HepG2 (cell line): ENCODE measurements around the gene CCNL1. TPM values are rescaled to one million over a fixed set of nuclear protein-coding genes. Genes with fewer than 3 reads are reported as not detected.

Experiments used
- ATAC-seq: fragments of 200-7000 bp; cut with Tn5 transposase; 3 replicates; pipeline ENCODE4 v1.9.1; 2020; ENCODE audit warnings: mild to moderate bottlenecking, moderate library complexity
- BruUV-seq: library from RNA; stranded (reverse); fragments of 400-500 nt; replicated peaks from 2 replicates; lab custom pipeline; 2021; lab: Mats Ljungman, UMichigan
- CTCF ChIA-PET: fragments of 300-600 bp; formaldehyde crosslinking; extraction: SDS; loops from one replicate; lab custom pipeline; 2021; ENCODE audit warnings: low total read pairs, inconsistent platforms, low intra/inter-chr PET ratio; lab: Yijun Ruan, JAX
- POLR2A ChIA-PET: fragments of 350-600 bp; sonication (Branson Sonifier 250); formaldehyde crosslinking; loops from one replicate; lab custom pipeline; 2020; ENCODE audit warnings: antibody characterized with exemption, inconsistent platforms; lab: Yijun Ruan, JAX
- DNase-seq: peaks from one replicate; pipeline ENCODE4 v3.0.0-alpha.2; 2015; ENCODE audit warnings: low spot score
- FAIRE-seq: peaks from 3 replicates; lab custom pipeline; 2011; peaks lifted over from hg19 to GRCh38; lab: Jason Lieb, UNC
- H2AFZ ChIP-seq: one replicate; pipeline ENCODE4 v1.6.1; 2011; ENCODE audit warnings: low read length, inconsistent platforms
- H3K27ac ChIP-seq: fragments of 300-600 bp; 3 replicates; pipeline ENCODE4 v1.8.0; 2011; ENCODE audit warnings: mixed run types, mild to moderate bottlenecking, mixed read lengths, low read length, inconsistent platforms; ENCODE audit not compliant: insufficient read depth; ENCODE audit errors: extremely low read length
- H3K27me3 ChIP-seq, 2 experiments: fragments of 200-600 bp in 1 of 2; 2 replicates in 1 of 2; 3 replicates in 1 of 2; pipeline versions ENCODE4 v1.6.0 to v1.8.0; 2011; ENCODE audit warnings: low read length in 2 of 2, mild to moderate bottlenecking in 2 of 2, moderate library complexity in 2 of 2, inconsistent platforms in 1 of 2; ENCODE audit not compliant: insufficient read depth in 2 of 2, control insufficient read depth in 1 of 2
- H3K36me3 ChIP-seq, 2 experiments: fragments of 200-600 bp in 1 of 2; replicated peaks in 1 of 2; 2 replicates in 1 of 2; 3 replicates in 1 of 2; pipeline versions ENCODE4 v1.5.1 to v1.8.0; 2011; ENCODE audit warnings: low read length in 2 of 2, inconsistent platforms in 1 of 2; ENCODE audit not compliant: insufficient read depth in 2 of 2, control insufficient read depth in 1 of 2
- H3K4me1 ChIP-seq: 2 replicates; pipeline ENCODE4 v1.5.1; 2012; ENCODE audit warnings: low read length, inconsistent platforms; ENCODE audit not compliant: insufficient read depth
- H3K4me2 ChIP-seq: 2 replicates; pipeline ENCODE4 v1.6.0; 2011; ENCODE audit warnings: low read depth, low read length, inconsistent platforms
- H3K4me3 ChIP-seq, 3 experiments: fragments of 200-600 bp in 1 of 3; sonication (generic), shearing (Covaris generic) in 1 of 3; replicated peaks in 1 of 3; 2 replicates each; pipeline ENCODE4 v1.5.1; 2011 to 2016; ENCODE audit warnings: low read length in 3 of 3, inconsistent platforms in 2 of 3, low read depth in 2 of 3, mild to moderate bottlenecking in 2 of 3, control low read depth in 1 of 3, mixed read lengths in 1 of 3; ENCODE audit not compliant: insufficient read depth in 1 of 3
- H3K79me2 ChIP-seq: one replicate; pipeline ENCODE4 v1.6.1; 2011; ENCODE audit warnings: low read length, inconsistent platforms; ENCODE audit not compliant: insufficient read depth
- H3K9ac ChIP-seq: 2 replicates; pipeline ENCODE4 v1.6.0; 2011; ENCODE audit warnings: mild to moderate bottlenecking, low read depth, low read length, inconsistent platforms; ENCODE audit not compliant: insufficient read depth
- H3K9me3 ChIP-seq: 2 replicates; pipeline ENCODE4 v1.5.1; 2012; ENCODE audit warnings: mild to moderate bottlenecking, low read length
- H4K20me1 ChIP-seq: 2 replicates; pipeline ENCODE4 v1.6.0; 2011; ENCODE audit warnings: inconsistent platforms, mild to moderate bottlenecking, low read length, moderate library complexity; ENCODE audit not compliant: insufficient read depth
- ASH2L ChIP-seq: fragments of 300-600, 200-600 bp; sonication (generic); IDR thresholded peaks from 2 replicates; pipeline ENCODE4 v1.7.0; 2017; ENCODE audit warnings: low read depth, mild to moderate bottlenecking, moderate library complexity, mixed read lengths, low read length; ENCODE audit not compliant: insufficient read length
- CERS6 ChIP-seq: sonication (generic); formaldehyde crosslinking; IDR thresholded peaks from 2 replicates; pipeline ENCODE4 v1.5.0; 2020; ENCODE audit warnings: missing genetic modification reagents
- EED ChIP-seq: sonication (generic); formaldehyde crosslinking; IDR thresholded peaks from 2 replicates; pipeline ENCODE4 v1.5.0; 2020; ENCODE audit warnings: mild to moderate bottlenecking, missing genetic modification reagents
- GATAD1 ChIP-seq: IDR thresholded peaks from 2 replicates; pipeline ENCODE4 v1.6.1; 2016; ENCODE audit warnings: missing genetic modification reagents, missing compliant biosample characterization
- HOXA5 ChIP-seq: sonication (generic); formaldehyde crosslinking; IDR thresholded peaks from 2 replicates; pipeline ENCODE4 v1.4.0; 2020; ENCODE audit warnings: missing genetic modification reagents
- ZNF264 ChIP-seq: sonication (generic); formaldehyde crosslinking; IDR thresholded peaks from 2 replicates; pipeline ENCODE4 v1.4.0; 2020; ENCODE audit warnings: missing genetic modification reagents
- ZNF337 ChIP-seq: sonication (generic); formaldehyde crosslinking; IDR thresholded peaks from 2 replicates; pipeline ENCODE4 v1.5.1; 2020; ENCODE audit warnings: missing genetic modification reagents, low read depth, mild to moderate bottlenecking, borderline replicate concordance
- ZNF7 ChIP-seq: IDR thresholded peaks from 2 replicates; pipeline ENCODE4 v1.6.1; 2016; ENCODE audit warnings: missing biosample characterization, missing genetic modification reagents
- ZSCAN20 ChIP-seq: sonication (generic); formaldehyde crosslinking; IDR thresholded peaks from 2 replicates; pipeline ENCODE4 v1.4.0; 2020; ENCODE audit warnings: missing genetic modification reagents, mild to moderate bottlenecking, borderline replicate concordance
- WGBS: methylation state at CpG from one replicate; pipeline ENCODE4 v1.1.6; 2017; ENCODE audit warnings: low lambda C conversion rate; 5-methylcytosine and 5-hydroxymethylcytosine counted together
- in situ Hi-C: cut with HindIII; loops from 2 replicates; pipeline ENCODE4 v1.10.0; 2017; ENCODE audit warnings: low pct_unique_long_range_greater_than_20kb; ENCODE audit not compliant: extremely low pct_ligation_motif_present
- intact Hi-C: fragments of 100-400 bp; cut with micrococcal nuclease; formaldehyde crosslinking; loops from one replicate; pipeline ENCODE4 v1.10.0; 2022; ENCODE audit not compliant: unreplicated experiment
- polyA plus RNA-seq, 8 experiments: library from polyadenylated mRNA; depleted of rRNA in 3 of 8; stranded (reverse) in 7 of 8; unstranded in 1 of 8; fragments of >200 nt; fragmentation: Illumina TruSeq in 4 of 8; extraction: Trizol in 4 of 8; gene quantifications; 2 replicates each; pipeline versions ENCODE4 v1.2.1 to v1.2.3, GENCODE V29; 2011 to 2016; ENCODE audit warnings: low read depth in 4 of 8, missing spikeins in 1 of 8, mixed read lengths in 1 of 8; ENCODE audit not compliant: insufficient read depth in 1 of 8
- total RNA-seq, 5 experiments: library from RNA; depleted of rRNA; stranded (reverse); fragments of >200 nt; fragmentation: Illumina TruSeq; extraction: Trizol; gene quantifications; 2 replicates each; pipeline ENCODE4 v1.2.3, GENCODE V29; 2016; ENCODE audit warnings: low read depth in 1 of 5

Gene CCNL1
- total and polyA plus RNA-seq, 2 of the 13 experiments (the other 11 are each of a cell fraction or from before 2014, with no cell fraction given): 151 to 303 TPM

- no peak overlapping the region for H3K4me3 ChIP-seq
- no peaks in the 10 kb centered on the region for H3K79me2 ChIP-seq
- ChIA-PET CTCF (no interaction called here), POLR2A (interaction anchor here (2.9 kb wide), 1 partner anchor 10 kb away, joined by 10 read pairs; no protein-coding TSS in a partner anchor)
- 93% methylated on average over 3 of the region's 3 CpGs for WGBS
- H3K4me1 ChIP-seq: peaks cover 43% of the 10 kb centered on the region
- H3K9ac ChIP-seq: no peak overlapping the region
- no peak overlapping the region for H3K4me2 ChIP-seq
- no peak overlapping the region for H3K27ac ChIP-seq
- no peaks in the 10 kb centered on the region for H3K36me3 ChIP-seq
- H2AFZ ChIP-seq: no peak overlapping the region
- intact Hi-C loops (no loop called here), in situ Hi-C loops (no loop called here)
- no peaks in the 10 kb centered on the region for H3K27me3 ChIP-seq
- TF ChIP-seq ZNF7 (CRISPR knock-in tag): no peak
- no peak for TF ChIP-seq ZNF264 (CRISPR knock-in tag)
- TF ChIP-seq GATAD1 (CRISPR knock-in tag): no peak
- TF ChIP-seq CERS6: no peak
- TF ChIP-seq ZNF337: no peak
- TF ChIP-seq ZSCAN20: no peak
- no peak for TF ChIP-seq EED
- no peak for TF ChIP-seq ASH2L
- no peak for TF ChIP-seq HOXA5
- no peaks in the 10 kb centered on the region for H4K20me1 ChIP-seq
- FAIRE-seq: no peak
- no TSS peak for BruUV-seq
- no peaks in the 10 kb centered on the region for H3K9me3 ChIP-seq
- ATAC-seq: no peak
- no peak for DNase-seq
Measured at GRCh38 chr3:157098823-157099185, 61.1 kb downstream of the CCNL1 start.
